ENCODE results near the gene NRXN3. TPM values are rescaled to one million over a fixed set of nuclear protein-coding genes. Genes with fewer than 3 reads are reported as not detected.

Gene NRXN3
- total and polyA plus RNA-seq, 11 donors, result 0.19 to 2.2 (median 1.1) TPM

- intact Hi-C loops (cut with DNase I), result no loop called here
- H3K27ac ChIP-seq, result no peak overlapping the region
- H3K9me3 ChIP-seq, result no peaks in the 10 kb centered on the region
- no peak overlapping the region for H3K4me3 ChIP-seq
- DNase-seq (peak in 1 of 5 donors; percentile 58), ATAC-seq (no peak)
- H3K36me3 ChIP-seq, result no peaks in the 10 kb centered on the region
- 91 to 96% (median 93%) methylated on average over 18 to 20 of the region's 20 CpGs for WGBS, 4 donors
- H3K4me1 ChIP-seq, result no peaks in the 10 kb centered on the region
- TF ChIP-seq POLR2A (IDR thresholded peaks at IDR 0.05) (no peak), CTCF (IDR thresholded peaks at IDR 0.05) (no peak)
- peaks cover 0 to 6% (median 0%) of the 10 kb centered on the region in 9 donors for H3K27me3 ChIP-seq
Observed at GRCh38 chr14:78243187-78243586, 73.0 kb downstream of the NRXN3 start.

- Histone ChIP-seq H3K27ac (no peak overlapping the region), H3K4me1 (no peaks in the 10 kb centered on the region), H3K27me3 (peaks cover 0 to 12% (median 0%) of the 10 kb centered on the region in 9 donors), H3K9me3 (no peaks in the 10 kb centered on the region), H3K36me3 (no peaks in the 10 kb centered on the region), H3K4me3 (no peak overlapping the region)
- TF ChIP-seq POLR2A (IDR thresholded peaks at IDR 0.05) (no peak), CTCF (IDR thresholded peaks at IDR 0.05) (no peak)
- DNase-seq (no peak), ATAC-seq (no peak)
- 30 to 63% (median 52%) methylated on average over 1 of the region's 1 CpG for WGBS, 4 donors
- intact Hi-C loops (cut with DNase I), result no loop called here
Observed at GRCh38 chr14:78245238-78245637, 75.1 kb downstream of the NRXN3 start.

- DNase-seq (no peak), ATAC-seq (no peak)
- TF ChIP-seq CTCF (IDR thresholded peaks at IDR 0.05) (no peak), POLR2A (IDR thresholded peaks at IDR 0.05) (no peak)
- H3K27me3 ChIP-seq, result peaks cover 0 to 12% (median 0%) of the 10 kb centered on the region in 9 donors
- no peak overlapping the region for H3K4me3 ChIP-seq
- 31 to 37% (median 35%) methylated on average over 3 of the region's 3 CpGs for WGBS, 4 donors
- no peaks in the 10 kb centered on the region for H3K4me1 ChIP-seq
- intact Hi-C loops (cut with DNase I), result no loop called here
- H3K9me3 ChIP-seq, result no peaks in the 10 kb centered on the region
- H3K36me3 ChIP-seq, result no peaks in the 10 kb centered on the region
- no peak overlapping the region for H3K27ac ChIP-seq
Observed at GRCh38 chr14:78248501-78249090, 78.4 kb downstream of the NRXN3 start.

GRCh38 chr14:78251308-78251707 lies 81.1 kb downstream of the NRXN3 start:
- no peaks in the 10 kb centered on the region for H3K9me3 ChIP-seq
- intact Hi-C loops (cut with DNase I), result no loop called here
- no peaks in the 10 kb centered on the region for H3K4me1 ChIP-seq
- DNase-seq (no peak), ATAC-seq (no peak)
- no peaks in the 10 kb centered on the region for H3K36me3 ChIP-seq
- no peak overlapping the region for H3K4me3 ChIP-seq
- H3K27me3 ChIP-seq, result peaks cover 0 to 12% (median 0%) of the 10 kb centered on the region in 9 donors
- TF ChIP-seq CTCF (IDR thresholded peaks at IDR 0.05), result no peak
- TF ChIP-seq POLR2A (IDR thresholded peaks at IDR 0.05), result no peak
- WGBS, 4 donors, result 67 to 80% (median 69%) methylated on average over 5 of the region's 5 CpGs
- H3K27ac ChIP-seq, result no peak overlapping the region

All from heart left ventricle (tissue), 16 donors.